ENCODE measurements around the gene CECR2.
"Not testable (repeated sequence)": the region's sequence is repeated elsewhere in the genome, so short reads cannot be mapped to it uniquely, and the experiment has no call there.

CECR2 gene

DNA sequence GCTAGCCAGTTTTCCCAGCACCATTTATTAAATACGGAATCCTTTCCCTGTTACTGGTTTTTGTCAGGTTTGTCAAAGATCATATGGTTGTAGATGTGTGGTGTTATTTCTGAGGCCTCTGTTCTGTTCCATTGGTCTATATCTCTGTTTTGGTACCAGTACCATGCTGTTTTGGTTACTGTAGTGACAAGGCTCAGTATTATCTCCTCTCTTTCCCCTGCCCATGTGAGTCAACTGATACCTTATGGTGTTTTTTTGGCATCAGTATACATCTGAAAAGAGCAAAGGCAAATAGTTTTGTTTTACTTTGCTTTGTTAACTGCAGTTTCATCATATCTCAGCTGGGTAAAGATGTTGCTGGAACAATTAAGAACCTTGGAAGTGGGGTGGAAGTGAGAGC, 152.7 kb downstream of the CECR2 start:
- DNase-seq, result not testable (repeated sequence)

DNA sequence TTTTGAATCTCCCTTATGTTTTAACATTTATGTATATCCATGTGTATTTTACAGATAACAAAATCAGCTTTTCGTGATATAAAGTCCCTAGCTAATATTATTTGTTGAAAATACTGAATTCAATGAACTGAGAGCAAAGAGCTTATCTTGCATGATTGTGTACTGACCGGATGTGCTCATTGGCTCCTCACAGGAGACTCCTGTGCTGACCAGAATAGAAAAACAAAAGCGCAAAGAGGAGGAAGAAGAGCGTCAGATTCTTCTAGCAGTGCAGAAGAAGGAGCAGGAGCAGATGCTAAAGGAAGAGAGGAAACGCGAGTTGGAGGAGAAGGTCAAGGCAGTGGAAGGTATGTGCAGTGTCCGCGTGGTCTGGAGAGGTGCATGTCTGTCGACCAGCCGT, 154.7 kb downstream of the CECR2 start:
- DNase-seq, result no peak

DNA sequence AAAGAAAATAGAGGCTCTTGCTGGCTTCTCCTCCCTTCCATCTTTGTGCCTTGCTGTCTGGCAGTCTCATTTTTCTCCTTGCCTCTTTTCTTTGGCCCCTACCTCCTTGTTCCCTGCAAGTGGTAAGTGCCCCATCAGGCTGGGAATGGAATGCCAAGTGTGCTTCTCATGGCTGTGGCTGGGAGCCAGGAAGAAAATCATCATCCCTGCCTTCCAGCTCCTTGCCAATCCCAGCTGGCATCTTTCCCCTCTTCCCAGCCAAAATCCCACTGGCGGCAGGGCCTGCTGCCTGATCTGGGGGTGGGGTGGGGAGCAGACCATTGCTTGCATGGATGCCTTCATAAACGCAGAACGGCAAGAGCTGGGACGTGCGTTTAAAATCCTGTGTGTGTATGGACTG, 167.0 kb downstream of the CECR2 start:
- DNase-seq, result no peak

DNA sequence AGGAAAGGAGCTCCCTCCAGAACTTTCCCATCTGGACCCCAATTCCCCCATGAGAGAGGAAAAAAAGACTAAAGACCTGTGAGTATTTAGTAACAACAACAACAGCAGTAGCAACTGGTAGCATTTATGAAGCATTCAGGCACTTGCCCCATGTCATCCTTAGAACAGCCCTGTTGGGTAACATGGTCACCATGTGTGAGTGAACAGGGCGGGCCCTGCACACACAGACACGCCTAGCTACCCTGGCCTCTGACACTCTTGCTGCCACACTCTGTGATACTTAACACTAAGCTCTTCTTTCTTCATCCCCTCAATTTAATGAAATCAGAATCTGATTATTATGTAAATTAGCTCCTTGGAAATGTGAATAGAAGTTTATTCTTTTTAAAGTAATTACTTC, 167.9 kb downstream of the CECR2 start:
- DNase-seq, result no peak

DNA sequence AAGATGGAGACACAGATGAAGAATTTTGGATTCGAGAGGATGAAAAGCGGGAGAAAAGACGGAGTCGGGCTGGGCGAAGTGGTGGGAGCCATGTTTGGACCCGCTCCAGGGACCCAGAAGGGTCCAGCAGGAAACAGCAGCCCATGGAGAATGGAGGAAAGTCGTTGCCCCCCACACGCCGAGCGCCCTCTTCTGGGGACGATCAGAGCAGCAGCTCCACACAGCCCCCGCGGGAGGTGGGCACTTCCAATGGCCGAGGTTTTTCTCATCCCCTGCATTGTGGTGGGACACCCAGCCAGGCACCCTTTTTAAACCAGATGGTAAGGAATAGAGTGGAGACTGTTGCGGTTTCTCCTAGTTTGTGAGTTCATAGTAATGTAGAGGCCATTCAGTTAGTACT, 171.2 kb downstream of the CECR2 start:
- DNase-seq, result no peak

DNA sequence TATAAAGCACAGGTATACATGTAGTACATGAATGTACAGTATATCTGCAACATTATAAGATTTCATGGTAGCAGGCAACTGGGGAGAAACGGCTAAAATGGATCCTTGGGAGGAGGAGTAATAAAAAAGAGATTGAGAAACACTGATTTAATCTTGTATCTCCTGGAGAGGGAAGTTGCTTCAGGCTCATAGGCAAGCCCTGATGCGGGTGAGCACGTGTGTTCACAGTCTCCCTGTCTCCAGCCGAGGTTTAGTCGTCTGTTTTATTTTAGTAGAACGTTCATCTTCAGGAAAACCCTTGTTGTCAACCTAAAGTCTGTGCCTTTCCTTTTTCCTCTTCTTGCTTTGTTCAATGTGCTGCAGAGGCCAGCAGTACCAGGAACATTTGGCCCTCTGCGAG, 172.2 kb downstream of the CECR2 start:
- no peak for DNase-seq

DNA sequence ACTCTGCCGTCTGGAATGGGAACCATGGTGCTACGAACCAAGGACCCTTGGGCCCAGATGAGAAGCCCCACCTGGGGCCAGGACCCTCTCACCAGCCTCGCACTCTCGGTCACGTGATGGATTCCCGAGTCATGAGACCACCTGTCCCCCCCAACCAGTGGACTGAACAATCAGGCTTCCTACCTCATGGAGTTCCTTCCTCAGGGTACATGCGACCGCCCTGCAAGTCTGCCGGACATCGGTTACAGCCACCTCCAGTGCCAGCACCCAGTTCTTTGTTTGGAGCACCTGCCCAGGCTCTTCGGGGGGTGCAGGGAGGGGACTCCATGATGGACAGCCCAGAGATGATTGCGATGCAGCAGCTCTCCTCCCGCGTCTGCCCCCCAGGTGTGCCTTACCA, 173.2 kb downstream of the CECR2 start:
- no peak for DNase-seq

DNA sequence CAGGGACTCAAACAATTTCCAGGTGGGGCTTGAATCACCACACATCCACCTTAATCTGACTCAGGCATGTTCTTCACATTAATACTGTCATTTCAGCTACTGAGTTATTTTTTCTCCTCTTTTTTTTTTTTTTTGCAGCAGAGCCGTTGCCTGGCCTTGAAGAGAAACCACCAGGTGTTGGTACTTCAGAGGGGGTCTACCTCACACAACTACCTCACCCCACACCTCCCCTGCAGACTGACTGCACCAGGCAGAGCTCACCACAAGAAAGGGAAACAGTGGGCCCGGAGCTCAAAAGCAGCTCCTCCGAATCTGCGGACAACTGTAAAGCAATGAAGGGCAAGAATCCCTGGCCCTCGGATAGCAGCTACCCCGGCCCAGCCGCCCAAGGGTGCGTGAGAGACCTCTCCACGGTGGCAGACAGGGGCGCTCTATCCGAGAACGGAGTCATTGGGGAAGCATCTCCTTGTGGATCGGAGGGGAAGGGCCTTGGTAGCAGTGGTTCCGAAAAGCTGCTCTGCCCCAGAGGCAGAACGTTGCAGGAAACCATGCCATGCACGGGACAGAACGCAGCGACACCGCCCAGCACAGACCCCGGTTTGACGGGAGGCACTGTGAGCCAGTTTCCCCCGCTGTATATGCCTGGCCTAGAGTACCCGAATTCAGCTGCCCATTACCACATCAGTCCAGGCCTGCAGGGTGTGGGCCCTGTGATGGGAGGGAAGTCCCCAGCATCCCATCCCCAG, 178.9 kb downstream of the CECR2 start:
- DNase-seq, result no peak

DNA sequence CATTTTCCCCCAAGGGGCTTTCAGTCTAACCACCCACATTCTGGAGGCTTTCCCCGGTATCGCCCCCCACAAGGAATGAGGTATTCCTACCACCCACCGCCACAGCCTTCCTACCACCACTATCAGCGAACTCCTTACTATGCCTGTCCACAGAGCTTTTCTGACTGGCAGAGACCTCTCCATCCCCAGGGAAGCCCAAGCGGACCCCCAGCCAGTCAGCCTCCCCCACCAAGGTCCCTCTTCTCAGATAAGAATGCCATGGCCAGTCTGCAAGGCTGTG, 179.4 kb downstream of the CECR2 start:
- no peak for DNase-seq

DNA sequence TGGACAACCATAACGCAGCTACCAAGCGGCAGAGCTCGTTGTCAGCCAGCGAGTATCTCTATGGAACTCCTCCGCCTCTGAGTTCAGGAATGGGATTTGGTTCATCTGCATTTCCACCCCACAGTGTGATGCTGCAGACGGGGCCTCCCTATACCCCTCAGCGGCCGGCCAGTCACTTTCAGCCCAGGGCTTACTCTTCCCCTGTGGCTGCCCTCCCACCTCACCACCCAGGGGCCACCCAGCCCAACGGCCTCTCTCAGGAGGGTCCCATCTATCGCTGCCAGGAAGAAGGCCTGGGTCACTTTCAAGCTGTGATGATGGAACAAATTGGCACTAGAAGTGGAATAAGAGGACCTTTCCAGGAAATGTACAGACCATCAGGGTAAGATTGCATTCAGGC, 179.9 kb downstream of the CECR2 start:
- DNase-seq, result no peak

DNA sequence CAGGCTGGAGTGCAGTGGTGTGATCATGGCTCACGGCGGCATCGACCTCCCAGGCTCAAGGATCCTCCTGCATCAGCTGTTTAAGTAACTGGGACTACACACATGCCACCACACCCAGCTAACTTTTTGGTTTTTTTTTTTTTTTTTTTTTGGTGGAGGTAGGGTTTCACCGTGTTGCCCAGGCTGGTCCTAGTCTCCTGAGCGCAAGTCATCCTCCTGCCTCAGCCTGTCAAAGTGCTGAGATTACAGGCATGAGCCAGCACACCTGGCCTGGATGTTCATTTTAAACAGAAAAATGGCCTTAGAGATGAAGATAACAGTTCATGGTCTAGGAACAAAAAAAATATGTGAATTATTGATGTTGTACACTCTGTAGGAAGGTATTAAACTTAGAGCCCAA, 180.4 kb downstream of the CECR2 start:
- no peak for DNase-seq

DNA sequence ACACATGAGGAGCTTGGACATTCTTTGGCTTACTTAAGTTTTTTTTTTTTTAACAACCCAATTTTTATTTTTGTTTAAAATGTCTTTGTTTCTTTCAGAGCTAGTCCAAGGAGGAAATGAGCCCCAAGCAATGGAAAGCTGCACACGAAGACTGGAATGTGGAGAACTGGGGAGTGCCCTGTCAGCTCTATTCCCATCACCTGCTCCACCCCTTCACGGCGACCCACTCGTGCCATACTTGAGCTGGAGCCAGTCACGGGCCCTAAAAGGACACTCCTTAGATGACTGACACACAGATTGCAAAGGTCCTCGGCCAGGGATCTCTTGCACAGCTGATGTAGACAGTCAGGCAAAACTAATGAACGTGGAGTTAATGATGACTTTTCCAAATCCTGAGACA, 183.5 kb downstream of the CECR2 start:
- DNase-seq, result no peak

DNA sequence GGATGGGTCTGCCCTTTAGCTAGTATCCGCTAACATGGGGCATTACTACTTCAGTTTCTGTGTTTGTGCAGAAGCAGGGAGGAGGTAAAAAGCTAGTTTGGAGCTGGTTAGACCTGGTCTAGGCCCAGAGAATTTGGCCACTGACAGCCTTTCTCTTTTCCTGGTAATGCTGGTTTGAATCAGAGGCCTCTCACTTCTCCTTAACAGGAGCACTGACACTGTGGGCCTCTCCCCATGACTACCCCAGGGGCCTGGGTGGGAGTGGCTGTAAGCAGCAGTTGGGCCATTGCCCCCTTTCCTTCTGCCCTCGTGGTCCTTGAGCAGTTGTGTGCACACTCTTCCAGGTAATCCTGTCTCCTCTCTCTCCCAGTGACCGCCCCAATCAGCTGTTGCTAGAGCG, 185.6 kb downstream of the CECR2 start:
- DNase-seq, result no peak

DNA sequence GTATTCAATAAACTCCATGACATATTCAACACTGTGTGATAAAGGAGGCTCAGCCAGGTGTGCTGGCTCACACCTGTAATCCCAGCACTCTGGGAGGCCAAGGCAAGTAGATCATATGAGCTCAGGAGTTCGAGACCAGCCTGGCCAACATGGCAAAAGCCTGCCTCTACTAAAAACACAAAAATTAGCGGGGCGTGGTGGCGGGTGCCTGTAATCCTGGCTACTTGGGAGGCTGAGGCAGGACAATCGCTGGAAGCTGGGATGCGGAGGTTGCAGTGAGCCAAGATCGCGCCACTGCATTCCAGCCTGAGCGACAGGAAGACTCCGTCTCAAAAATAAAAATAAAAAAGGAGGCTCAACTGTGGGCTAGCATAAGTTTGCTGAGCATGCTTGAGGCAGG, 189.9 kb downstream of the CECR2 start:
- DNase-seq, result no peak

DNA sequence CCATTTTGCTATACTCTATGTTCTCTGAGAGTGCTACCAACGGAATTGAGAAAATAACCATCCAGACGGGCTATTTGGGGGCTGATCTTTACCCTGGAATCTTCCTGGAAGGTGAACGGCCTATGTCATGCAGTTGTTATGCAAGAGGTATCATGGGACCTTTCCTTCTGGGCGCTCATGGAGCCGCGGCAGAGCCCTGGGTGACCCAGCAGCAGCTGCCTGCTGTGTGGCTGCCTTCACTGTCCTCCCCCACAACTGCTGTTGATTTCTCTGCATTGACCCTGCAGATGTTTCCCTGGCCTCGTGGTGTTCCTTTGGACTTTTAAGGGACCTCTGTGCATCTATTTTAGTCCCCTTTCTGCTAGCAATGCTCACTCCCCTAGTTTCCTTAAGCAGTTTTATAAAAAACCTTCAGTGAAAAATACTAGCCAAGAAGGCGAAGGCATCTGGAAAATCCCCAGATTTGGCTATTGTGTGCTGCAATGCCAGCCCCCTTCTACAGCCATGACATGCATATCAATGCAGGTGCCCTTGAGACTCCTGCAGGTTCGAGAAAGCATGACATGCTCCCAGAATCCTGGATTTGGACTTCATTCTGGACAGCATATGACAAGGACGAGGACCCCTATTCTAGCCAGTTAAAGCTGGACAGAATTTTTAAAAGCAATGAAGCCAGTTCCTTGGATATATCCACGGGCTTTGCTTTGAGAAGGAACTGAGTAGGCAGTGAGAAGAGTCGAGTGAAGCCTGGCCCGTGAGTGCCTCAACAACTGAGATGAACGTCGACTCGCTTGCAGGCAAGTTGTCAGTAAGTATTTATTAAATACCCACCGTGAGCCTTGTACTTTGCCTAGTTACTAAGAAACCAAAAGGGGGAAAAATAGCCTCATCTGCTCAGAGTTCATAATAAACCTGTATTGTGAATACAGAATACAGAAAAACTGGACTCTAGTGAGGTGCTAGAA, 193.9 kb downstream of the CECR2 start, which contains the start of gene SLC25A18:
Gene SLC25A18, plus strand, starts transcription at position 593 of the 965 bp plus-strand sequence. CDS start 16,447 bp downstream, outside the sequence.
- DNase-seq, result no peak

DNA sequence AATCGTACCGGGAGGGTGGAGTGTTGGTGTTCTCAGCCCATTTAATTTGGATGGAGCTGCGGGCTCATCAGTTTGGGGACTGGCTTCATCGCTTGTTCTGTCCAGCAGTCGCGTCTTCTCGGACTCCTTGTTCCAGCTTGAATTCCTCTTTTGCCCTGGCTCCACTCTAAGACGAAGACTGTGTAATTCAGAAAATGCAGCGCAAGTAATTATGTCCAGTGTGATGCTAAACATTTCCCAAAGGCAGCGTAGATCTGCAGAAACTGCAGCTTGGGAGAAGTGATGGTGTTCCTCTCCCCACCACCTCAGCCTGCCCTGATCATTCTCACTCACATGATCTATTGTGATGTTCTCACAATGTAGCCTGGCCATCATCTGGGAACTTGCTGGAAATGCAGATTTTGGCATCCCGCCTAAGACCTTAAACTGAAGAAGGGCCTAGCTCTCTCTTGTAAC, 194.7 kb downstream of the CECR2 start:
- DNase-seq, result no peak

DNA sequence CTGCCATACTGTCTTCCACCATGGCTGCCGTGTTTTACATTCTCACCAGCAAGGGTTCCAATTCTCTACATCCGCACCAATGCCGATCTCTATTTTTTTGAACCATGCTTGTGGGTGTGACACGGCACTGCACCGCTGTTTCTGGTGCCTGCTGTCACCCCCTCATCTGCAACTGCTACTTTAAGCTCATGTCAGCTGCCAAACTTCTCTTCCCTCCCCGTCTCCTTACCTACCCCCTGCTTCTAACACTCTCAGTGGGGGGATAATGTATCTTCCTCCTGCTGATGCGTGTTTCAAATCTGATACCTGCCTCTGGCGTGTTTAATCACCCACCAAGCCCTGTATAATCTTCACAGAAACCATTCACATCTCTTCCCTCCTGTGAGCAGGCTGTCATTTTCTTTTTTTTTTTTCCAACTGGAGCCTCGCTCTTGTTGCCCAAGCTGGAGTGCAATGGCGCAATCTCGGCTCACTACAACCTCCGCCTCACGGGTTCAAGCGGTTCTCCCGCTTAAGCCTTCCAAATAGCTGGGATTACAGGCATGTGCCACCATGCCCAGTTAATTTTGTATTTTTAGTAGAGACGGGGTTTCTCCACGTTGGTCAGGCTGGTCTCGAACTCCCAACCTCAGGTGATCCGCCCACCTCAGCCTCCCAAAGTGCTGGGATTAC, 196.9 kb downstream of the CECR2 start:
- DNase-seq, result not testable (repeated sequence)

DNA sequence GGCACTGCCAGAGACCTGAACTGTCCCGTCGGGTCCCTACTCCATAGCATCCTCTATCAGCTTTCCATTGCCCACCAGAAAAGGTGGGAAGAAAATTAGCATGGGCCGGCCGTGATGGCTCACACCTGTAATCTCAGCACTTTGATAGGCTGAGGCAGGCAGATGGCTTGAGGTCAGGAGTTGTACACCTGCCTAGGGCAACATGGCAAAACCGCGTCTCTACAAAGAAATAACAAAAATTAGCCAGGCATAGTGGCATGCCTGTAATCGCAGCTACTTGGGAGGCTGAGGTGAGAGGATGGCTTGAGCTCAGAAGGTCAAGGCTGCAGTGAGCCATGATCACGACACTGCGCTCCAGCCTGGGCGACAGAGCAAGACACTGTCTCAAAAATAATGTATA, 197.5 kb downstream of the CECR2 start:
- no peak for DNase-seq

DNA sequence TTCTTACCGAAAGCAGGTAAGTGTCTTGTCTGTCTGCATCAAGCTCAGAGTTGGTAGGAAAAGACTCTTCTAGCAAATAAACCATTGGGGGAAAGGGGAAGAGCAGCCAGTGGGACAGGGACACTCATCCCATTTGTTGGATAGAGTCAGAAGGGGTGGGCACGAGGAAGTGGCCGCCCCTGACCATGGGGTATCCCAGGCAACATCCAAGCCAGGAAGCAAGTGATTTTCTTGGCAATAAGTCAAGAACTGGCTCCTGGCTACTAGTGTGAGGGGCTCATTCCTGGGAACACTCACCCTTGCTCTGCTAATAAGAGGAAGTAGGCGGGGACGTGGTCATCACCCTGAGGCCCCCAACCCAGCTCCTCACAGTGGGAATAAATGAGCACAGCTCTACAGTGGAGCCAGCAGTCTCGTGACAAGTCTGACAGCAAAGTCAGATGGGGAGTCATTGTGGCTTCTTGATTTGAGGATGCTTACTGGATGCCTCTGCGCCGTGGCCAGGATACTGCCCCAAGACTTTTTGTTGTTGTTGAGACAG, 200.8 kb downstream of the CECR2 start:
- DNase-seq, result no peak

DNA sequence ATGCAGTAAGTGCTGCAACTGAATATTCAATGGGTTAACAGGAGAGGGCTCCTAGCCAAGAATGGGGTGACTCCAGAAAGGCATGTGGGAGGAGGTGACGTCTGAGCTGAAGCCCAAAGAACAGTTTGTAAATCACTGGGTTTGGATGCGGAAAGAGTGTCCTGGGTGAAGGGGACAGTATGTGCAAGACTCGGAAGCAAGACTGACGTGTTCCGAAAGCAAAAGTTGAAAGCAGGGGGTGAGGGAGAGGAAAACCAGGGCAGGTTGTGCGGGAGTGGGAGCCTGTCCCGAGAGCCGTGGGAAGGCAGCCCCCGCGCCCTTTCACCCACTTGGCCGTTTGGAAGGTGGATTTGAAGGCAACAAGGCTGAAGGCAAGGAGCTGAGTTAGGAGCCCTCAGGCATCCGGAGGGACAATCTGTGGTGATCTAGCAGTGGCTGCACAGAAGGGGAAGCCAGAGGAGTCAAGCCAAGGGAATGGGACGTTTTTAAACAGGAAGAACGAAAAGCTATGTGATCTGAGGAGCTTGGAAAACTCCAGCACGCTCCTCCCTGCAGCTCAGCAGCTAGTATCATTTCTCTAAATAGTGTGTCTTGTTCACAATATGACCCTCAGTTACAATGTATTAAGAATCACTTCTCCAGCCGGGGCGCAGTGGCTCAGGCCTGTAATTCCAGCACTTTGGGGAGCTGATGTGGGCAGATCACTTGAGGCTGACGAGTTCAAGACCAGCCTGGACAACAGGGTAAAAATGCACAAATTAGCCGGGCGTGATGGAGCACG, 201.8 kb downstream of the CECR2 start:
- no peak for DNase-seq

DNA sequence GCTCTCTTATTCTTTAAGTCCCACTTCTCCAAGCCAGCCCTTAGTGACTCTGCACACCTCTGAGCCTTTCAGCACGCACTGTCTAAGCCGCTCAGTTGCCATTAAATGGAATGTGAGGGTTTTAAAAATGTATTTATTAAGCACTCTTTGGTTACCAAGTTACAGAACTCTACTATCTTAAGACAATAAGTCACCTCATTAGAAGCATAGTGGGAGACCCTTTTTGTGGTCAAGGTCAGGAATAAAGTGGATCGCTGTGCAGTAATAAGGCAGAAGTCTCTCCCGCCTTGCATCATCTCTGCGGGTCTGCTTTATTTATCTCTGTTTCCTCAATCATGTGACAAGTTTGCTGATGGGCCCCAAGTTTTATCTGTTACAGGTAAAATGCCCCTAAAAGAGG, 205.9 kb downstream of the CECR2 start:
- DNase-seq, result no peak

DNA sequence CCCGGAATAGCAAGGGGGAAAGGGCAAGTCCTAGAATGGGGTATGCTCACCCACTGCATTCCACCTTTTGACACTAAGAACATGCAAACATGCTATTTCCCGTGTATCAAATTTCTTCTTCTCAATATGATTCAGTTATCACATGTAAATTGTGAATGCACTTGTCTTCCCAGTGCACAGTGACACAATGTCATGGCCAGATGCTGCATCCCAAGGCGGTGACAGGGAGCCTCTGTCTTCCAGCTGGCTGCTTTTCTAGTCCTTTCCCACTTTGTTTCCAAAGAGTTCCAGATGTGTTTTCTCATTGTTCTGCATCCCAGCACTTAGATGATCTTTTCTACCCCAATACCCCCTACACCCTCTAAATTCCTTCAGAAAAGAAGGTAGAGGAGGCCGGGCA, 206.4 kb downstream of the CECR2 start:
- no peak for DNase-seq

DNA sequence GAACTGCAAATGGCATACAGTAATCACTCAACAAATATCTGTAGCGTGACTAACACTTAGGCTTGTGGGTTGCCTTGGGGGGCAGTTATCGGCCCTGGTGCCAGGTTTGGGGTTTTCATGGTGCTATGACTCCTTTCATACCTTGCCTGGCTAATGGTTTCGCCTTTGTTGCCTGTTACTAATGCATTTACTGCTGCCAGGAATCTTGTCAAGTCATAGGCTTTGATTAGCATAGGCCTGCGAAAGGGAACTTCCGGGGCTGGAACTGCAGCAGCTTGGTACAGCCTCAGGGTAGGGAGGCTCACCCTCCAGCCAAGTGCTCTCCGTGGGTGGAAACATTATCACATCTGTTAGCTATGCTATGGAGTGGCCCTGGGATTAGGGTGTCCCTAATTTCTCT, 207.2 kb downstream of the CECR2 start:
- no peak for DNase-seq

Measured in amniotic stem cell (primary cell).